ENCODE measurements around the gene SNRPA. TPM values are rescaled to one million over a fixed set of nuclear protein-coding genes. Genes with fewer than 3 reads are reported as not detected.

Gene SNRPA
- total and polyA plus RNA-seq, 5 donors from 2014 or later = 36.3 to 78.6 (median 43.8) TPM

GRCh38 chr19:40785526-40785925 lies 34.5 kb downstream of the SNRPA start:
- Histone ChIP-seq H3K4me3 (ENCODE audit: low read depth, low read length) (no peak overlapping the region), H3K9me3 (ENCODE audit: control insufficient read depth in 2 of 2, low read length in 2 of 2) (no peaks in the 10 kb centered on the region), H3K4me1 (ENCODE audit: control insufficient read depth, insufficient read depth, low read length, poor library complexity, severe bottlenecking) (no peaks in the 10 kb centered on the region), H3K27me3 (ENCODE audit: control insufficient read depth, insufficient read depth, low read length) (no peaks in the 10 kb centered on the region), H3K27ac (ENCODE audit: insufficient read depth, low read length, poor library complexity, severe bottlenecking) (no peak overlapping the region), H3K36me3 (ENCODE audit: control insufficient read depth, insufficient read depth, low read length) (peaks cover 20% of the 10 kb centered on the region)
- no peaks in the 10 kb centered on the region for H3K27me3 Mint-ChIP-seq
- no peak overlapping the region for H3K4me3 Mint-ChIP-seq
- ATAC-seq (ENCODE audit: low read depth in 2 of 2) = no peak
- H3K9me3 Mint-ChIP-seq = no peaks in the 10 kb centered on the region
- peaks cover 0 to 17% (median 10%) of the 10 kb centered on the region in 4 donors for H3K4me1 Mint-ChIP-seq
- no peak for DNase-seq
- H3K27ac Mint-ChIP-seq = peak overlapping the region in 2 of 3 donors; percentile 26 to 52
- peaks cover 24% of the 10 kb centered on the region for H3K36me3 Mint-ChIP-seq

GRCh38 chr19:40786060-40787037 lies 35.3 kb downstream of the SNRPA start:
- Histone ChIP-seq H3K4me3 (ENCODE audit: low read depth, low read length) (no peak overlapping the region), H3K9me3 (ENCODE audit: control insufficient read depth in 2 of 2, low read length in 2 of 2) (no peaks in the 10 kb centered on the region), H3K4me1 (ENCODE audit: control insufficient read depth, insufficient read depth, low read length, poor library complexity, severe bottlenecking) (no peaks in the 10 kb centered on the region), H3K36me3 (ENCODE audit: control insufficient read depth, insufficient read depth, low read length) (peaks cover 25% of the 10 kb centered on the region), H3K27ac (ENCODE audit: insufficient read depth, low read length, poor library complexity, severe bottlenecking) (no peak overlapping the region), H3K27me3 (ENCODE audit: control insufficient read depth, insufficient read depth, low read length) (no peaks in the 10 kb centered on the region)
- H3K4me1 Mint-ChIP-seq = peaks cover 0 to 14% (median 10%) of the 10 kb centered on the region in 4 donors
- ATAC-seq (ENCODE audit: low read depth in 2 of 2) (no peak), DNase-seq (no peak)
- H3K36me3 Mint-ChIP-seq = peaks cover 21% of the 10 kb centered on the region
- no peaks in the 10 kb centered on the region for H3K9me3 Mint-ChIP-seq
- H3K27me3 Mint-ChIP-seq = no peaks in the 10 kb centered on the region
- H3K27ac Mint-ChIP-seq = no peak overlapping the region
- H3K4me3 Mint-ChIP-seq = no peak overlapping the region

- H3K27ac Mint-ChIP-seq = peak overlapping the region in 2 of 3 donors; percentile 49 to 93
- Histone ChIP-seq H3K36me3 (ENCODE audit: control insufficient read depth, insufficient read depth, low read length) (peaks cover 19% of the 10 kb centered on the region), H3K9me3 (ENCODE audit: control insufficient read depth in 2 of 2, low read length in 2 of 2) (no peaks in the 10 kb centered on the region), H3K4me3 (ENCODE audit: low read depth, low read length) (no peak overlapping the region), H3K27ac (ENCODE audit: insufficient read depth, low read length, poor library complexity, severe bottlenecking) (no peak overlapping the region), H3K27me3 (ENCODE audit: control insufficient read depth, insufficient read depth, low read length) (no peaks in the 10 kb centered on the region), H3K4me1 (ENCODE audit: control insufficient read depth, insufficient read depth, low read length, poor library complexity, severe bottlenecking) (no peaks in the 10 kb centered on the region)
- H3K27me3 Mint-ChIP-seq = no peaks in the 10 kb centered on the region
- H3K9me3 Mint-ChIP-seq = no peaks in the 10 kb centered on the region
- peaks cover 14% of the 10 kb centered on the region for H3K36me3 Mint-ChIP-seq
- H3K4me3 Mint-ChIP-seq = peak overlapping the region in 1 of 4 donors; percentile 65
- ATAC-seq (ENCODE audit: low read depth in 2 of 2) = no peak
- peaks cover 0 to 12% (median 6%) of the 10 kb centered on the region in 4 donors for H3K4me1 Mint-ChIP-seq
- DNase-seq = no peak
Observed at GRCh38 chr19:40791349-40791748, 40.3 kb downstream of the SNRPA start.

- peaks cover 0 to 12% (median 6%) of the 10 kb centered on the region in 4 donors for H3K4me1 Mint-ChIP-seq
- no peaks in the 10 kb centered on the region for H3K27me3 ChIP-seq (ENCODE audit: control insufficient read depth, insufficient read depth, low read length)
- peak overlapping the region in 2 of 3 donors; percentile 9 to 38 for H3K27ac Mint-ChIP-seq
- DNase-seq = no peak
- no peaks in the 10 kb centered on the region for H3K9me3 Mint-ChIP-seq
- no peak overlapping the region for H3K4me3 ChIP-seq (ENCODE audit: low read depth, low read length)
- ATAC-seq (ENCODE audit: low read depth in 2 of 2) = no peak
- H3K36me3 ChIP-seq (ENCODE audit: control insufficient read depth, insufficient read depth, low read length) = peaks cover 14% of the 10 kb centered on the region
- no peaks in the 10 kb centered on the region for H3K9me3 ChIP-seq (ENCODE audit: control insufficient read depth in 2 of 2, low read length in 2 of 2)
- H3K36me3 Mint-ChIP-seq = peaks cover 14% of the 10 kb centered on the region
- no peaks in the 10 kb centered on the region for H3K4me1 ChIP-seq (ENCODE audit: control insufficient read depth, insufficient read depth, low read length, poor library complexity, severe bottlenecking)
- no peaks in the 10 kb centered on the region for H3K27me3 Mint-ChIP-seq
- no peak overlapping the region for H3K27ac ChIP-seq (ENCODE audit: insufficient read depth, low read length, poor library complexity, severe bottlenecking)
- peak overlapping the region in 1 of 4 donors; percentile 44 for H3K4me3 Mint-ChIP-seq
Observed at GRCh38 chr19:40791996-40792395, 41.0 kb downstream of the SNRPA start.

- DNase-seq = no peak
- H3K4me3 ChIP-seq (ENCODE audit: low read depth, low read length) = peak overlapping the region; percentile 90
- peaks cover 5 to 40% (median 17%) of the 10 kb centered on the region in 4 donors for H3K4me1 Mint-ChIP-seq
Observed at GRCh38 chr19:40797166-40797962, 46.4 kb downstream of the SNRPA start.

GRCh38 chr19:40797963-40798682 lies 47.1 kb downstream of the SNRPA start:
- H3K4me3 Mint-ChIP-seq = peak overlapping the region; percentile 88 to 96 (median 91)
- H3K36me3 ChIP-seq (ENCODE audit: control insufficient read depth, insufficient read depth, low read length) = peaks cover 5% of the 10 kb centered on the region
- H3K27ac ChIP-seq (ENCODE audit: insufficient read depth, low read length, poor library complexity, severe bottlenecking) = peak overlapping the region; percentile 96
- H3K9me3 Mint-ChIP-seq = no peaks in the 10 kb centered on the region
- peak overlapping the region; percentile 90 for H3K4me3 ChIP-seq (ENCODE audit: low read depth, low read length)
- DNase-seq (peak; percentile 60 to 86 (median 72)), ATAC-seq (ENCODE audit: low read depth in 2 of 2) (peak; percentile 32 to 35)
- H3K27me3 ChIP-seq (ENCODE audit: control insufficient read depth, insufficient read depth, low read length) = no peaks in the 10 kb centered on the region
- peaks cover 13% of the 10 kb centered on the region for H3K36me3 Mint-ChIP-seq
- peaks cover 47% of the 10 kb centered on the region for H3K4me1 ChIP-seq (ENCODE audit: control insufficient read depth, insufficient read depth, low read length, poor library complexity, severe bottlenecking)
- H3K9me3 ChIP-seq (ENCODE audit: control insufficient read depth in 2 of 2, low read length in 2 of 2) = no peaks in the 10 kb centered on the region
- no peaks in the 10 kb centered on the region for H3K27me3 Mint-ChIP-seq
- H3K27ac Mint-ChIP-seq = peak overlapping the region; percentile 96 to 100 (median 100)
- peaks cover 5 to 48% (median 22%) of the 10 kb centered on the region in 4 donors for H3K4me1 Mint-ChIP-seq

More at GRCh38 chr19:40797166-40797962, 46.4 kb downstream of the SNRPA start:
- Mint-ChIP-seq H3K9me3 (no peaks in the 10 kb centered on the region), H3K36me3 (peaks cover 12% of the 10 kb centered on the region), H3K4me3 (peak overlapping the region; percentile 88 to 96 (median 91)), H3K27ac (peak overlapping the region; percentile 84 to 100 (median 100)), H3K27me3 (no peaks in the 10 kb centered on the region)
- H3K27me3 ChIP-seq (ENCODE audit: control insufficient read depth, insufficient read depth, low read length) = no peaks in the 10 kb centered on the region
- H3K27ac ChIP-seq (ENCODE audit: insufficient read depth, low read length, poor library complexity, severe bottlenecking) = peak overlapping the region; percentile 96
- H3K9me3 ChIP-seq (ENCODE audit: control insufficient read depth in 2 of 2, low read length in 2 of 2) = no peaks in the 10 kb centered on the region
- no peak for ATAC-seq (ENCODE audit: low read depth in 2 of 2)
- H3K4me1 ChIP-seq (ENCODE audit: control insufficient read depth, insufficient read depth, low read length, poor library complexity, severe bottlenecking) = peaks cover 39% of the 10 kb centered on the region
- peaks cover 7% of the 10 kb centered on the region for H3K36me3 ChIP-seq (ENCODE audit: control insufficient read depth, insufficient read depth, low read length)

All from CD4-positive, CD25-positive, alpha-beta regulatory T cell (primary cell).